MM.1S (cell line): ENCODE results near the gene MROH7.

ENCODE experiments used
- DNase-seq: peaks from one replicate; pipeline ENCODE4 v3.0.0-alpha.2; 2015
- H2AFZ ChIP-seq: fragments of 300-600 bp; sonication (generic); 2 replicates; pipeline ENCODE4 v1.6.0; 2016; ENCODE audit warnings: antibody characterized with exemption, low read length
- H3F3A ChIP-seq: fragments of 300-600 bp; sonication (generic); 2 replicates; pipeline ENCODE4 v1.6.1; 2016; ENCODE audit warnings: mild to moderate bottlenecking, antibody characterized with exemption, low read length, moderate library complexity, mixed read lengths; ENCODE audit not compliant: insufficient read depth
- H3K27ac ChIP-seq: fragments of 300-600 bp; sonication (generic); 2 replicates; pipeline ENCODE4 v1.5.1; 2016; ENCODE audit warnings: mild to moderate bottlenecking, low read length
- H3K27me3 ChIP-seq: fragments of 300-600 bp; sonication (generic); replicated peaks from 2 replicates; pipeline ENCODE4 v1.6.0; 2016; ENCODE audit warnings: low read length; ENCODE audit not compliant: insufficient read depth
- H3K36me3 ChIP-seq: fragments of 300-600 bp; sonication (generic); replicated peaks from 2 replicates; pipeline ENCODE4 v1.6.1; 2016; ENCODE audit warnings: mild to moderate bottlenecking, low read length, mixed read lengths; ENCODE audit not compliant: insufficient read depth
- H3K4me1 ChIP-seq: fragments of 300-600 bp; sonication (generic); 2 replicates; pipeline ENCODE4 v1.6.1; 2016; ENCODE audit warnings: low read length, mixed read lengths
- H3K4me2 ChIP-seq: fragments of 300-600 bp; sonication (generic); 2 replicates; pipeline ENCODE4 v1.6.0; 2016; ENCODE audit warnings: low read depth, low read length
- H3K4me3 ChIP-seq: fragments of 300-600 bp; sonication (generic); 2 replicates; pipeline ENCODE4 v1.5.1; 2016; ENCODE audit warnings: low read length, mixed read lengths
- H3K79me2 ChIP-seq: fragments of 300-600 bp; sonication (generic); 2 replicates; pipeline ENCODE4 v1.6.1; 2016; ENCODE audit warnings: mixed run types, low read length, mixed read lengths
- H3K9ac ChIP-seq: fragments of 300-600 bp; sonication (generic); 2 replicates; pipeline ENCODE4 v1.6.1; 2016; ENCODE audit warnings: low read length, mixed read lengths
- H3K9me2 ChIP-seq: fragments of 300-600 bp; sonication (generic); replicated peaks from 2 replicates; pipeline ENCODE4 v1.6.1; 2016; ENCODE audit warnings: mild to moderate bottlenecking, low read length, mixed read lengths; ENCODE audit not compliant: insufficient read depth
- H3K9me3 ChIP-seq: fragments of 300-600 bp; sonication (generic); replicated peaks from 2 replicates; pipeline ENCODE4 v1.6.1; 2016; ENCODE audit warnings: mild to moderate bottlenecking, low read length, mixed read lengths; ENCODE audit not compliant: insufficient read depth
- H4K20me1 ChIP-seq: fragments of 300-600 bp; sonication (generic); 2 replicates; pipeline ENCODE4 v1.6.1; 2016; ENCODE audit warnings: mild to moderate bottlenecking, low read length, moderate library complexity, mixed read lengths; ENCODE audit not compliant: insufficient read depth
- CTCF ChIP-seq: fragments of 300-600 bp; sonication (generic); IDR thresholded peaks from 2 replicates; pipeline ENCODE4 v1.5.1; 2016; ENCODE audit warnings: antibody characterized with exemption, low read length, mixed read lengths
- EZH2 ChIP-seq: fragments of 300-600 bp; sonication (generic); optimal IDR thresholded peaks from 2 replicates; pipeline ENCODE3; 2017; ENCODE audit warnings: low read depth, mild to moderate bottlenecking, antibody characterized with exemption, low read length, mixed read lengths
- EZH2phosphoT487 ChIP-seq: fragments of 300-600 bp; sonication (generic); IDR thresholded peaks from 2 replicates; pipeline ENCODE4 v1.6.1; 2018; ENCODE audit warnings: antibody characterized with exemption, low read length

Gene MROH7

GRCh38 chr1:54595956-54596498 lies 45.6 kb upstream of the MROH7 start:
- no peak overlapping the region for H3K9ac ChIP-seq
- H2AFZ ChIP-seq = no peak overlapping the region
- no peak for DNase-seq
- H3K4me1 ChIP-seq = no peaks in the 10 kb centered on the region
- no peaks in the 10 kb centered on the region for H4K20me1 ChIP-seq
- no peaks in the 10 kb centered on the region for H3K79me2 ChIP-seq
- no peak overlapping the region for H3K27ac ChIP-seq
- no peak overlapping the region for H3K4me3 ChIP-seq
- H3K27me3 ChIP-seq = no peaks in the 10 kb centered on the region
- H3K9me2 ChIP-seq = no peaks in the 10 kb centered on the region
- H3K36me3 ChIP-seq = no peaks in the 10 kb centered on the region
- no peak for TF ChIP-seq EZH2phosphoT487
- TF ChIP-seq EZH2 = no peak
- TF ChIP-seq CTCF = no peak
- no peak overlapping the region for H3K4me2 ChIP-seq
- no peaks in the 10 kb centered on the region for H3F3A ChIP-seq
- no peaks in the 10 kb centered on the region for H3K9me3 ChIP-seq

- Histone ChIP-seq H3K9me2 (no peaks in the 10 kb centered on the region), H3K79me2 (no peaks in the 10 kb centered on the region), H2AFZ (no peak overlapping the region), H3K27me3 (no peaks in the 10 kb centered on the region), H3K4me1 (no peaks in the 10 kb centered on the region), H3F3A (no peaks in the 10 kb centered on the region), H3K9ac (no peak overlapping the region), H3K27ac (no peak overlapping the region), H3K4me2 (no peak overlapping the region), H3K4me3 (no peak overlapping the region), H3K36me3 (no peaks in the 10 kb centered on the region), H4K20me1 (no peaks in the 10 kb centered on the region), H3K9me3 (no peaks in the 10 kb centered on the region)
- TF ChIP-seq EZH2phosphoT487 (no peak), CTCF (no peak), EZH2 (no peak)
- no peak for DNase-seq
Observed at GRCh38 chr1:54596756-54597155, 44.8 kb upstream of the MROH7 start.

- no peaks in the 10 kb centered on the region for H3K27me3 ChIP-seq
- no peaks in the 10 kb centered on the region for H3K4me1 ChIP-seq
- H3K4me3 ChIP-seq = no peak overlapping the region
- no peaks in the 10 kb centered on the region for H3K9me2 ChIP-seq
- DNase-seq = no peak
- TF ChIP-seq EZH2 = no peak
- no peak for TF ChIP-seq CTCF
- TF ChIP-seq EZH2phosphoT487 = no peak
- H3K36me3 ChIP-seq = no peaks in the 10 kb centered on the region
- H3K79me2 ChIP-seq = no peaks in the 10 kb centered on the region
- H3K4me2 ChIP-seq = no peak overlapping the region
- H3K27ac ChIP-seq = no peak overlapping the region
- H4K20me1 ChIP-seq = no peaks in the 10 kb centered on the region
- H3K9me3 ChIP-seq = no peaks in the 10 kb centered on the region
- no peaks in the 10 kb centered on the region for H3F3A ChIP-seq
- H3K9ac ChIP-seq = no peak overlapping the region
- no peak overlapping the region for H2AFZ ChIP-seq
Observed at GRCh38 chr1:54597455-54598030, 44.0 kb upstream of the MROH7 start.
